Amygdala (tissue), 56 donors: ENCODE results near the gene APLP2.
"Not testable (repeated sequence)": the region's sequence is repeated elsewhere in the genome, so short reads cannot be mapped to it uniquely, and the experiment has no call there.

Experiments
- DNase-seq, 56 donors: peaks; one replicate each; lab custom pipeline; 2025; lab: John Stamatoyannopoulos, UW

APLP2 gene

DNA sequence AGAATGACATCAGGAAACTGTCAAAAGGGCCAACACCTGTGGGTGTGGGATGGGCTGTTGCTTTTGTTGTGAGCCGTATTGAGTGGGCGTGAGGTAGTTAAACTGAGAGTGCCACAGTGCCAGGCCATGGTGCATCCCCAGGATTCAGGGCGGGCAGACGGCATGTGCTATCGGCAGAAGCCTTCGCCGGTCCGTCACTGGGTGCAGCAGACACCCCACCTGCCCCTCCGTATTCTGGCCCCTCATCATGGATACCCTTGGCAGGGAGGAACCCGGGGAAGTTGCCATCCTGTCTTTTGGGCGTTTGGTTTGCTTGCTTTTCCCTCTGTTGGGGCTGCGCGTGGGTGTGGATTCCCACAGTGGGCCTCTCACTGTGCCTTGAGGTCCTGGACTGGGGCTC lies 117.4 kb downstream of the APLP2 start:
- DNase-seq, result no peak

GRCh38 chr11:130188047-130188446 lies 118.4 kb downstream of the APLP2 start:
- no peak for DNase-seq

DNA sequence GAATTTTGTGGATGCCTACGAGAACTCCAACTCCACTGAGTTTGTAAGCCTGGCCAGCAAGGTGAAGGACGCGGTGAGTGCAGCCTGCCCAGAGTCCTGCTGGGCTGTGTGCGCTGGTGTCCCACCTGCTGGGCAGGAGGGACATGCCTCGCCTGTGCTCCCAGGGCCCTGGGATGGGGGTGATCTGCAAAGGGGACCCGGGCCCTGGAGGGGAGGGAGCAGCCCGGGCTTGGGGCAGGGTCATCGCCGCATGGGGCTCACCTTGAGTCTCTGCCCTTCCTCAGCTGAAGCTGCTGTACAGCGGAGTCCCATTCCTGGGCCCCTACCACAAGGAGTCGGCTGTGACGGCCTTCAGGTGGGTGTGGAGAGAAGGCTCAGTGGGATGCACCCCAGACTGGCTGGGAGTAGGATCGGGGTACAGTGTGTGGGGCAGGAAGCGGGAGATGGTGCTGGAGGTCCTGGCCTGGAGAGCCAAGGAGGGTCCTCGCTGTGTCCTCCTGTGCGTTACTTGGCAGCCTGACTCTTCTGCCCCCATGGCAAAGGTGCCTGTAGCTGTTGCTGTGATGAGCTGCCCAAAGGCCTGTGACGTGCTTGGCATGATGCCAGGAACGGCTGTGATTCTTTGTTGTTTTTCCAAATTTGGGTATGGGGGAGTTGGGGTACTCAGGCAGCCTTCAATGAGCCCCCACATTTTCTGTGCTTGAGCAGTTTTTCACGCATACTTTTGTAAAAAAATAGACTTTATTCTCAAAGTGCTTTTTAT lies 119.1 kb downstream of the APLP2 start:
- no peak for DNase-seq

GRCh38 chr11:130189492-130190210 lies 120.0 kb downstream of the APLP2 start:
- DNase-seq, result no peak

DNA sequence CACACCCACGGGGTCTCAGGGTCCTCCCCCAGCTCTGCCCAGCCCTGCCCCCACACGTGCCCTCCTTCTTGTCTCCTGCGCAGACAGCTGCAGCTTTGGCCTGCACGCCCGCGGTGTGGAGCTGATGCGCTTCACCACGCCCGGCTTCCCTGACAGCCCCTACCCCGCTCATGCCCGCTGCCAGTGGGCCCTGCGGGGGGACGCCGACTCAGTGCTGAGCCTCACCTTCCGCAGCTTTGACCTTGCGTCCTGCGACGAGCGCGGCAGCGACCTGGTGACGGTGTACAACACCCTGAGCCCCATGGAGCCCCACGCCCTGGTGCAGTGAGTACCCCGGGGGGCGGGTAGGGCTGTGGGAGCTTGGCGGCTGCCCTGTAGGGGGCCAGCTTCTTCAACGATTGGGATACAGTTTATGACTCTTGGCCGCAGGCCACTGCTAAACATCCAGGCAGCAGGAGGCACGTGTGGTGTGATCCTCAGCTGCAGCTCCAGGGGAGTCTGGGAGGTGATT lies 120.7 kb downstream of the APLP2 start:
- no peak for DNase-seq

- DNase-seq, result no peak
These were observed 122.2 kb downstream of the APLP2 start for GRCh38 chr11:130191896-130192295.

GRCh38 chr11:130192845-130193267 lies 123.2 kb downstream of the APLP2 start:
- no peak for DNase-seq

DNA sequence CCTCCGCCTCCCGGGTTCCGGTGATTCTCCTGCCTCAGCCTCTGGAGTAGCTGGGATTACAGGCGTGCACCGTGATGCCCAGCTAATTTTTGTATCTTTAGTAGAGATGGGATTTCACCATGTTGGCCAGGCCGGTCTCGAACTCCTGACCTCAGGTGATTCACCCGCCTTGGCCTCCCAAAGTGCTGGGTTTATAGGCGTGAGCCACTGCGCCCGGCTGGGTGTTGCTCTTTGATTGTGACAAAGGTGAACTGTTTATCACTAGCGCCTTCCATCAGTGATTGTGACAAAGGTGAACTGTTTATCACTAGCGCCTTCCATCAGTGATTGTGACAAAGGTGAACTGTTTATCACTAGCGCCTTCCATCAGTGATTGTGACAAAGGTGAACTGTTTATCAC lies 123.9 kb downstream of the APLP2 start:
- not testable (repeated sequence) for DNase-seq
